Neural crest cell (in vitro differentiated cells): ENCODE data around the gene CCDC71L. TPM values are rescaled to one million over a fixed set of nuclear protein-coding genes. Genes with fewer than 3 reads are reported as not detected.

Experiments used
- DNase-seq: peaks from one replicate; pipeline ENCODE4 v3.0.0; 2021; ENCODE audit warnings: low read depth, mixed read lengths, low spot score
- H3K27ac Mint-ChIP-seq: one replicate; pipeline ENCODE4 v1.8.0; 2021; ENCODE audit warnings: mild to moderate bottlenecking, mixed read lengths; ENCODE audit not compliant: unreplicated experiment
- H3K27me3 Mint-ChIP-seq: 2 replicates; pipeline ENCODE4 v1.8.0; 2021; ENCODE audit warnings: low read depth, mild to moderate bottlenecking, mixed read lengths
- H3K36me3 Mint-ChIP-seq: 2 replicates; pipeline ENCODE4 v1.8.0; 2021; ENCODE audit warnings: low read depth, mild to moderate bottlenecking, mixed read lengths
- H3K4me1 Mint-ChIP-seq: 2 replicates; pipeline ENCODE4 v1.8.0; 2021; ENCODE audit warnings: mixed read lengths
- H3K4me3 Mint-ChIP-seq: one replicate; pipeline ENCODE4 v1.8.0; 2021; ENCODE audit warnings: mild to moderate bottlenecking, mixed read lengths
- H3K9me3 Mint-ChIP-seq: 2 replicates; pipeline ENCODE4 v1.8.0; 2021; ENCODE audit warnings: mixed read lengths
- total RNA-seq: library from RNA; stranded (reverse); gene quantifications from 2 replicates; pipeline ENCODE4 v1.2.1, GENCODE V29; 2021
- TF ChIP-seq, protein P1 (sequence below): fragments of 200-600 bp; sonication (generic); conservative IDR thresholded peaks from 2 replicates; pipeline ENCODE4 v1.5.0; 2021; ENCODE audit warnings: antibody characterized with exemption, mild to moderate bottlenecking

Gene CCDC71L
- total RNA-seq, 1 donor from 2014 or later = 18.5 TPM

DNA sequence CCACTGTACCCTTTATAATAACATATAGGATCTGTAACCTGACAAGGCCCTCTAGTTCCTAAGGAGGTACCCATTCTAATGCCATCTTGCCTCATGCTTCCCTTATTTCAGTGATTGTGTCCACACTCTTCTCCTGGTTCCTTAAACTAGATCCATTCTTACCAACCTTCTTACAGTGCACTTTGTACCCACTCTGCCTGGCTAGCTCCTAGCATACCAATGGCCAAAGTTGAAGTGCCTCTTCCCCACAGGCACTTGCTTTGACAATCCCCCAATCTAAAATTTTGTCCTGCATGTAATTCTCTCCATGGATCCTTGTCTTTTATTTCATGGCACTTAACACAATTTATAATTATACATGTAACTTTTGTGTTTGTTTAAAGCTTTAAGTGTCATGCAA, 40.9 kb downstream of the CCDC71L start:
- H3K9me3 Mint-ChIP-seq = peaks cover 13% of the 10 kb centered on the region
- no peak overlapping the region for H3K4me3 Mint-ChIP-seq
- H3K27ac Mint-ChIP-seq = no peak overlapping the region
- TF ChIP-seq, protein P1, sequence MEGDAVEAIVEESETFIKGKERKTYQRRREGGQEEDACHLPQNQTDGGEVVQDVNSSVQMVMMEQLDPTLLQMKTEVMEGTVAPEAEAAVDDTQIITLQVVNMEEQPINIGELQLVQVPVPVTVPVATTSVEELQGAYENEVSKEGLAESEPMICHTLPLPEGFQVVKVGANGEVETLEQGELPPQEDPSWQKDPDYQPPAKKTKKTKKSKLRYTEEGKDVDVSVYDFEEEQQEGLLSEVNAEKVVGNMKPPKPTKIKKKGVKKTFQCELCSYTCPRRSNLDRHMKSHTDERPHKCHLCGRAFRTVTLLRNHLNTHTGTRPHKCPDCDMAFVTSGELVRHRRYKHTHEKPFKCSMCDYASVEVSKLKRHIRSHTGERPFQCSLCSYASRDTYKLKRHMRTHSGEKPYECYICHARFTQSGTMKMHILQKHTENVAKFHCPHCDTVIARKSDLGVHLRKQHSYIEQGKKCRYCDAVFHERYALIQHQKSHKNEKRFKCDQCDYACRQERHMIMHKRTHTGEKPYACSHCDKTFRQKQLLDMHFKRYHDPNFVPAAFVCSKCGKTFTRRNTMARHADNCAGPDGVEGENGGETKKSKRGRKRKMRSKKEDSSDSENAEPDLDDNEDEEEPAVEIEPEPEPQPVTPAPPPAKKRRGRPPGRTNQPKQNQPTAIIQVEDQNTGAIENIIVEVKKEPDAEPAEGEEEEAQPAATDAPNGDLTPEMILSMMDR = no peak
- no peaks in the 10 kb centered on the region for H3K36me3 Mint-ChIP-seq
- no peaks in the 10 kb centered on the region for H3K27me3 Mint-ChIP-seq
- DNase-seq = no peak
- no peaks in the 10 kb centered on the region for H3K4me1 Mint-ChIP-seq

DNA sequence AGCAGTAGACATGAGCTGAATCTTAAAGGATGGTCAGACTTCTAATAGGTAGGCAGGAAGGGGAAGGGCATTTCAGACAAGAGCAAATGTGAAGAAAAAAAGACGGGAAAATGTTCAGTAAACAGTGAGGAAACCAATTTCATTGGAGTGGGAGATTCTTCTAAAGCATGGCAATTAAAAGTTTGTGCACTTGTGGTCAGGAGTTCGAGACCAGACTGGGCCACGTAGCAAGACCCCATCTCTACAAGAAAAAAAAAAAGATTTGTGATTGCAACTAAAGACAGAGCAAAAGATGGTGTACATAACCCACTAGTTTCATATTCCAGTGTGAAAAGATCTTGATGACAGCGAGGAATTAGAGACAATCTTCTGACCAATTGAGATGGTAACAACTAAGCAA, 41.7 kb downstream of the CCDC71L start:
- Mint-ChIP-seq H3K27ac (no peak overlapping the region), H3K27me3 (no peaks in the 10 kb centered on the region), H3K9me3 (peaks cover 13% of the 10 kb centered on the region), H3K4me3 (no peak overlapping the region), H3K36me3 (no peaks in the 10 kb centered on the region), H3K4me1 (no peaks in the 10 kb centered on the region)
- TF ChIP-seq, protein P1 = no peak
- DNase-seq = no peak

DNA sequence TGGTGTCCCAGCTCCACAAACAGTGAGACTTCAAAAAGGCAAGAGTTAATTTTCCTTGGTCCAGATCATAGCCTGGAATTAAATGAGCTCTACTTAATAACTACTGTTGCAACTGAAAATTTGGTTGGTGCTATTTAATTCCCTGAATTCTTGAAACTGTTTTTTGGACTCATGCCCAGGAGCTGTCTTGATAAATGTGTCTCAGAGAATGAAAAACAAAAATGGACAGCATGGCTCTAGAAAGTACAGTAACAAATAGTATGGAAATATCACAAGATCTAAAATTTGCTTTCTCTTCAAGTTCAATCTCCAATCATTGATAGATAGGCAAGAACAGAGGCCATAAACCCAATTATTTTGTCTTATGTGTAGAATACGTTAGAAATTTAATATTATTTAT, 42.5 kb downstream of the CCDC71L start:
- Mint-ChIP-seq H3K27ac (no peak overlapping the region), H3K27me3 (no peaks in the 10 kb centered on the region), H3K36me3 (no peaks in the 10 kb centered on the region), H3K4me3 (no peak overlapping the region), H3K9me3 (peaks cover 13% of the 10 kb centered on the region), H3K4me1 (no peaks in the 10 kb centered on the region)
- TF ChIP-seq, protein P1 = no peak
- DNase-seq = no peak

DNA sequence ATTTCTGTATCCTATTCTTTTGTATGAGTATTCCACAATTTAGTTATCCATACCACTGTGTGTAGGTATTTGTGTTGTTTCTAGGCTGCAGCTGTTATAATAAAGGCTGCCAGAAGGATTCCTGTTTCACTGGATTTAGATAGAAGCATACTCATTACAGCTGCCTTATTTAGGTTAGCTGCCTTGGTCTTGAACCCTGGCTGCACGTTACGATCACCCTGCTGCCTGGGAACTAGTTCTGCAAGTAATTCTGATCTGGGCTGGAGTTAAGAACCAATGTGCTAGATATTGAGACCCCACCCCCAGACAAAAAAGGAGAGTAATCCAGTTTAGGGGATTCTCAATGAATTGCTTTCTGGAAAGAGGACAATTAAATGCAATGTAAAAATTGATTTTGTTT, 43.1 kb downstream of the CCDC71L start:
- TF ChIP-seq, protein P1 = no peak
- H3K4me3 Mint-ChIP-seq = no peak overlapping the region
- H3K27me3 Mint-ChIP-seq = no peaks in the 10 kb centered on the region
- H3K9me3 Mint-ChIP-seq = peaks cover 13% of the 10 kb centered on the region
- no peak for DNase-seq
- H3K27ac Mint-ChIP-seq = no peak overlapping the region
- H3K36me3 Mint-ChIP-seq = no peaks in the 10 kb centered on the region
- no peaks in the 10 kb centered on the region for H3K4me1 Mint-ChIP-seq

DNA sequence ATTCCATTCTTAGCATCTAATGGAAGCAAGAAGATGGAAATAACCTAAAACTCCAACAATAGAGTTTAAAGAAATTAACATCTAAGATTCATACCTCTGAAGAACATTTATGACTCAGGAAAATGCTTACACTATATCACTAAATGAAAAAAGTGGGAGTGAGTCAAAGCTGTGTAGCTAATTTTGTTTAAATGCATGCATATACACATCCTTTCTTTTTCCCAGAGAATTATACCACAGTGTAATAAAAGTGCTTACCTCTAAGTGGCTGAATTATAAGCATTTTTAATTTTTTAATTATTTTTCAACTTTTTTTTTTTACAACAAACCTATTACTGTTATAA, 44.3 kb downstream of the CCDC71L start:
- H3K4me3 Mint-ChIP-seq = no peak overlapping the region
- no peak overlapping the region for H3K27ac Mint-ChIP-seq
- H3K36me3 Mint-ChIP-seq = peaks cover 3% of the 10 kb centered on the region
- no peak for DNase-seq
- TF ChIP-seq, protein P1 = no peak
- H3K27me3 Mint-ChIP-seq = no peaks in the 10 kb centered on the region
- H3K4me1 Mint-ChIP-seq = peaks cover 1% of the 10 kb centered on the region
- peaks cover 12% of the 10 kb centered on the region for H3K9me3 Mint-ChIP-seq
